ENCODE measurements around the gene HLA-DRA. TPM values are rescaled to one million over a fixed set of nuclear protein-coding genes. Genes with fewer than 3 reads are reported as not detected.

HLA-DRA gene
- total and polyA plus RNA-seq, 2 donors (not counting 1 experiment from before 2014, with no cell fraction given): 0.17 to 0.99 TPM

DNA sequence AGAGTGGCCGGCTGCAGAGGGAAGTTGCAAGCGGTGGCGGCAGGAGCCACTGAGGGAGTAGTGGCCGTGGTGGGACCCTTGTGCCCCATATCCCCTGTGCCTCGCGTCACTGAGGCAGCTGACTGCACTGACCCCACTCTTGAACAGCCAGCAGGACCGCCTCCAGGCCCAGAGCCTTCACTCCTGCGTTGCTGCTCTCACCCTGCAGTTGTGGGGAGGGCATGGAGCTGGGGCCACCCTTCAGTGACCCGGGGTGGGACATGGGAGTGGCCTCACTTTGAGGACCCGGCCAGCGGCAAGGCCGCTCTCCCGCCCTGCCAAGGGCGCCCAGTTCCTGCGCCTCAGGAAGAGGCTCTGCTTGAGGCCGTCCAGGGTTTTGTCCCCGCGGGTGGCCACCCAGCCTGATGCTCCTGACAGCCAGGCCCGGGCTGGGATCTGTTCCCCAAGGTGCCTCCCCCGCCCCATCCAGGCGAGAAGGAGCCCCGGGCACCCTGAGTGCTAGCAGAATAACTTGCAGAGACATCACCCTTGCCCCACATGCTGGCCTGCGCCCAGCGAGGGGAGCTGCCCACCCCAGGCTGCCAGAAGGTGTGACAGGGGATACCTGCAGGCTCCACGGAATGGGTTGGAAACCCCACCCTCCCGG lies 44.4 kb downstream of the HLA-DRA start:
- H2AFZ ChIP-seq (ENCODE audit: low read length): no peak overlapping the region
- no peaks in the 10 kb centered on the region for H3K27me3 ChIP-seq (ENCODE audit: control insufficient read depth, insufficient read depth, low read length)
- H3K27ac ChIP-seq (ENCODE audit: insufficient read depth, low read length): no peak overlapping the region
- no peak overlapping the region for H3K4me3 ChIP-seq (replicated peaks in 1 of 4; ENCODE audit: control extremely low read depth in 1 of 4, insufficient read depth in 1 of 4, low read depth in 3 of 4, low read length in 4 of 4)
- H3K4me1 ChIP-seq (ENCODE audit: control insufficient read depth, extremely low read depth, insufficient read depth, low read length): no peaks in the 10 kb centered on the region
- no peak for TF ChIP-seq EZH2 (IDR thresholded peaks at IDR 0.05; ENCODE audit: low read length, missing control alignments)
- TF ChIP-seq, protein P1, sequence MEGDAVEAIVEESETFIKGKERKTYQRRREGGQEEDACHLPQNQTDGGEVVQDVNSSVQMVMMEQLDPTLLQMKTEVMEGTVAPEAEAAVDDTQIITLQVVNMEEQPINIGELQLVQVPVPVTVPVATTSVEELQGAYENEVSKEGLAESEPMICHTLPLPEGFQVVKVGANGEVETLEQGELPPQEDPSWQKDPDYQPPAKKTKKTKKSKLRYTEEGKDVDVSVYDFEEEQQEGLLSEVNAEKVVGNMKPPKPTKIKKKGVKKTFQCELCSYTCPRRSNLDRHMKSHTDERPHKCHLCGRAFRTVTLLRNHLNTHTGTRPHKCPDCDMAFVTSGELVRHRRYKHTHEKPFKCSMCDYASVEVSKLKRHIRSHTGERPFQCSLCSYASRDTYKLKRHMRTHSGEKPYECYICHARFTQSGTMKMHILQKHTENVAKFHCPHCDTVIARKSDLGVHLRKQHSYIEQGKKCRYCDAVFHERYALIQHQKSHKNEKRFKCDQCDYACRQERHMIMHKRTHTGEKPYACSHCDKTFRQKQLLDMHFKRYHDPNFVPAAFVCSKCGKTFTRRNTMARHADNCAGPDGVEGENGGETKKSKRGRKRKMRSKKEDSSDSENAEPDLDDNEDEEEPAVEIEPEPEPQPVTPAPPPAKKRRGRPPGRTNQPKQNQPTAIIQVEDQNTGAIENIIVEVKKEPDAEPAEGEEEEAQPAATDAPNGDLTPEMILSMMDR (conservative IDR thresholded peaks at IDR 0.05 in 1 of 2, IDR thresholded peaks at IDR 0.05 in 1 of 2; ENCODE audit: low read depth in 1 of 2, low read length in 2 of 2): no peak
- H3K4me2 ChIP-seq (ENCODE audit: extremely low read depth, insufficient read depth, low read length): no peak overlapping the region
- H3K9me3 ChIP-seq (ENCODE audit: control insufficient read depth, insufficient read depth, low read depth, low read length): no peaks in the 10 kb centered on the region
- H4K20me1 ChIP-seq (ENCODE audit: control insufficient read depth, extremely low read depth, insufficient read depth, low read length): no peaks in the 10 kb centered on the region
- H3K9ac ChIP-seq (ENCODE audit: insufficient read depth, low read length): no peak overlapping the region
- DNase-seq (ENCODE audit: low read depth in 2 of 2): no peak
- no peaks in the 10 kb centered on the region for H3K36me3 ChIP-seq (ENCODE audit: control insufficient read depth, insufficient read depth, low read length)
- no peaks in the 10 kb centered on the region for H3K79me2 ChIP-seq (ENCODE audit: control insufficient read depth, insufficient read depth, low read length)

DNA sequence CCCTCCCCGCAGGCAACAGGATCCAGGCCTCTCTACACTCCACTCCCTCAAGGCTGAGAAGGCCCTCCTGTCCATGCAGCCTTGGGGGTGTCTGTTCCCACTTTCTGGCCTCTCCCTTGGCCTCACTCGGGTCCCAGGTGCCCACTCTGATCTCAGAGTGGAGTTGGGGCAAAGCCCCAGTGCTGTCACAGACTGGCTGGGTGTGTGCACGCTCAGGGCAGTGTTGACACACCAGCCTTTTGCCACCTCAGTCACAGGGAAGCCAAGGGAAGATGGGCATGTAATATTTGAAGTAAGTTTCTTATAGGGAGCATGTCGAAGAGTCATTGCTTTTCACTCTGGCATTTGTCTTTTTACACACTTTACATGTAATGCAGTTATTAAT lies 44.9 kb downstream of the HLA-DRA start:
- H3K36me3 ChIP-seq (ENCODE audit: control insufficient read depth, insufficient read depth, low read length): no peaks in the 10 kb centered on the region
- no peak for DNase-seq (ENCODE audit: low read depth in 2 of 2)
- H2AFZ ChIP-seq (ENCODE audit: low read length): no peak overlapping the region
- H3K79me2 ChIP-seq (ENCODE audit: control insufficient read depth, insufficient read depth, low read length): no peaks in the 10 kb centered on the region
- no peaks in the 10 kb centered on the region for H3K4me1 ChIP-seq (ENCODE audit: control insufficient read depth, extremely low read depth, insufficient read depth, low read length)
- H3K9me3 ChIP-seq (ENCODE audit: control insufficient read depth, insufficient read depth, low read depth, low read length): no peaks in the 10 kb centered on the region
- no peak overlapping the region for H3K27ac ChIP-seq (ENCODE audit: insufficient read depth, low read length)
- no peak overlapping the region for H3K9ac ChIP-seq (ENCODE audit: insufficient read depth, low read length)
- no peaks in the 10 kb centered on the region for H4K20me1 ChIP-seq (ENCODE audit: control insufficient read depth, extremely low read depth, insufficient read depth, low read length)
- H3K4me3 ChIP-seq (replicated peaks in 1 of 4; ENCODE audit: control extremely low read depth in 1 of 4, insufficient read depth in 1 of 4, low read depth in 3 of 4, low read length in 4 of 4): no peak overlapping the region
- TF ChIP-seq EZH2 (IDR thresholded peaks at IDR 0.05; ENCODE audit: low read length, missing control alignments): no peak
- TF ChIP-seq, protein P1 (conservative IDR thresholded peaks at IDR 0.05 in 1 of 2, IDR thresholded peaks at IDR 0.05 in 1 of 2; ENCODE audit: low read depth in 1 of 2, low read length in 2 of 2): no peak
- no peaks in the 10 kb centered on the region for H3K27me3 ChIP-seq (ENCODE audit: control insufficient read depth, insufficient read depth, low read length)
- no peak overlapping the region for H3K4me2 ChIP-seq (ENCODE audit: extremely low read depth, insufficient read depth, low read length)

DNA sequence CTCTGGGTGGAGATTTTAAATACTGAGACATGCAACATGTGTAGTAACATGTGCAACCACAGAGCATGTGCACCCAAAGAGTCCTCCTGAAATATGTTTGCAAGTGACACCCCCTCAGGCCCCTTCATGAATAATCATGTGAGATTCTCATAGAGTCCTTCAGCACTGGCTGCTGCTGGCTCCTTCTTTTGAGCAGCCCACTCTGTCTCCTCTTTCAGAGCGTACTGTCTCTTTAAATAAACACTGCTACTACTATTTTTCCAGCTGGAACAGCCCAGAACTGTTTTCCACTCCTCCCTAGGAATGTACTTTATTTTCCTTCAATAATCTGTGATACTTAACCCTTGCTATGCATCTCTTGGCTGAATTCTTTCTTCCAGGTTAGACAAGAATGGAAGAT lies 48.4 kb downstream of the HLA-DRA start:
- Histone ChIP-seq H3K4me1 (ENCODE audit: control insufficient read depth, extremely low read depth, insufficient read depth, low read length) (no peaks in the 10 kb centered on the region), H3K79me2 (ENCODE audit: control insufficient read depth, insufficient read depth, low read length) (no peaks in the 10 kb centered on the region), H3K27me3 (ENCODE audit: control insufficient read depth, insufficient read depth, low read length) (no peaks in the 10 kb centered on the region), H4K20me1 (ENCODE audit: control insufficient read depth, extremely low read depth, insufficient read depth, low read length) (no peaks in the 10 kb centered on the region), H2AFZ (ENCODE audit: low read length) (no peak overlapping the region), H3K36me3 (ENCODE audit: control insufficient read depth, insufficient read depth, low read length) (no peaks in the 10 kb centered on the region), H3K4me2 (ENCODE audit: extremely low read depth, insufficient read depth, low read length) (no peak overlapping the region), H3K27ac (ENCODE audit: insufficient read depth, low read length) (no peak overlapping the region), H3K9ac (ENCODE audit: insufficient read depth, low read length) (no peak overlapping the region), H3K9me3 (ENCODE audit: control insufficient read depth, insufficient read depth, low read depth, low read length) (no peaks in the 10 kb centered on the region), H3K4me3 (replicated peaks in 1 of 4; ENCODE audit: control extremely low read depth in 1 of 4, insufficient read depth in 1 of 4, low read depth in 3 of 4, low read length in 4 of 4) (no peak overlapping the region)
- no peak for DNase-seq (ENCODE audit: low read depth in 2 of 2)
- TF ChIP-seq, protein P1 (conservative IDR thresholded peaks at IDR 0.05 in 1 of 2, IDR thresholded peaks at IDR 0.05 in 1 of 2; ENCODE audit: low read depth in 1 of 2, low read length in 2 of 2): no peak
- no peak for TF ChIP-seq EZH2 (IDR thresholded peaks at IDR 0.05; ENCODE audit: low read length, missing control alignments)
